Hepatocyte (in vitro differentiated cells): Measurements from ENCODE around the gene TP63. TPM values are rescaled to one million over a fixed set of nuclear protein-coding genes. Genes with fewer than 3 reads are reported as not detected.

Source experiments
- DNase-seq: peaks from one replicate; pipeline ENCODE4 v3.0.0-alpha.2; 2016; ENCODE audit warnings: low spot score
- H2AFZ ChIP-seq: fragments of 200-600 bp; sonication (generic); 2 replicates; pipeline ENCODE4 v1.6.0; 2016; ENCODE audit warnings: antibody characterized with exemption, mild to moderate bottlenecking
- H3K27ac ChIP-seq: fragments of 200-600 bp; sonication (generic); 2 replicates; pipeline ENCODE4 v1.5.1; 2016; ENCODE audit warnings: mild to moderate bottlenecking
- H3K27me3 ChIP-seq: fragments of 200-600 bp; sonication (generic); 2 replicates; pipeline ENCODE4 v1.6.1; 2016
- H3K36me3 ChIP-seq: fragments of 200-600 bp; sonication (generic); replicated peaks from 2 replicates; pipeline ENCODE4 v1.5.1; 2016; ENCODE audit warnings: low read depth; ENCODE audit not compliant: insufficient read depth
- H3K4me1 ChIP-seq: fragments of 200-600 bp; sonication (generic); 2 replicates; pipeline ENCODE4 v1.5.1; 2016; ENCODE audit warnings: mild to moderate bottlenecking, moderate library complexity; ENCODE audit not compliant: insufficient read depth
- H3K4me2 ChIP-seq: fragments of 200-600 bp; sonication (generic); 2 replicates; pipeline ENCODE4 v1.6.0; 2016
- H3K4me3 ChIP-seq: fragments of 200-600 bp; sonication (generic); 2 replicates; pipeline ENCODE4 v1.5.1; 2016; ENCODE audit warnings: mild to moderate bottlenecking
- H3K79me2 ChIP-seq: fragments of 200-600 bp; sonication (generic); 2 replicates; pipeline ENCODE4 v1.6.0; 2017; ENCODE audit warnings: mild to moderate bottlenecking
- H3K9me2 ChIP-seq: fragments of 200-600 bp; sonication (generic); replicated peaks from 2 replicates; pipeline ENCODE4 v1.6.0; 2017; ENCODE audit warnings: mild to moderate bottlenecking; ENCODE audit not compliant: insufficient read depth
- H3K9me3 ChIP-seq: fragments of 200-600 bp; sonication (generic); 2 replicates; pipeline ENCODE4 v1.5.1; 2016; ENCODE audit warnings: low read depth, mild to moderate bottlenecking
- H4K20me1 ChIP-seq: fragments of 200-600 bp; sonication (generic); 2 replicates; pipeline ENCODE4 v1.6.0; 2016; ENCODE audit warnings: mild to moderate bottlenecking; ENCODE audit not compliant: insufficient read depth, poor library complexity, severe bottlenecking
- EZH2 ChIP-seq: fragments of 200-600 bp; sonication (generic); IDR thresholded peaks from 2 replicates; pipeline ENCODE4 v1.6.1; 2016; ENCODE audit warnings: antibody characterized with exemption, mild to moderate bottlenecking, borderline replicate concordance
- EZH2phosphoT487 ChIP-seq: fragments of 200-600 bp; sonication (generic); IDR thresholded peaks from one replicate; pipeline ENCODE4 v1.6.1; 2018; ENCODE audit warnings: antibody characterized with exemption, mild to moderate bottlenecking, low read depth, moderate library complexity; ENCODE audit not compliant: unreplicated experiment, severe bottlenecking
- WGBS: methylation state at CpG from one replicate; pipeline ENCODE4 v1.1.6; 2016; ENCODE audit warnings: low lambda C conversion rate; ENCODE audit errors: missing lambda C conversion rate; 5-methylcytosine and 5-hydroxymethylcytosine counted together
- polyA plus RNA-seq: library from polyadenylated mRNA; unstranded; fragments of >200 nt; fragmentation: Nextera tagmentation; extraction: Ambion mirVana; gene quantifications from 2 replicates; pipeline ENCODE4 v1.2.1, GENCODE V29; 2016
- total RNA-seq: library from RNA; depleted of rRNA; stranded (reverse); fragments of >200 nt; gene quantifications from 2 replicates; pipeline ENCODE4 v1.2.3, GENCODE V29; 2014
- TF ChIP-seq, protein P1 (sequence below): fragments of 200-600 bp; sonication (generic); IDR thresholded peaks from 2 replicates; pipeline ENCODE4 v1.5.1; 2016; ENCODE audit warnings: antibody characterized with exemption, mild to moderate bottlenecking; ENCODE audit not compliant: poor library complexity

Gene TP63
- total and polyA plus RNA-seq, 2 experiments from 2014 or later: 1.9 to 2.4 TPM

DNA sequence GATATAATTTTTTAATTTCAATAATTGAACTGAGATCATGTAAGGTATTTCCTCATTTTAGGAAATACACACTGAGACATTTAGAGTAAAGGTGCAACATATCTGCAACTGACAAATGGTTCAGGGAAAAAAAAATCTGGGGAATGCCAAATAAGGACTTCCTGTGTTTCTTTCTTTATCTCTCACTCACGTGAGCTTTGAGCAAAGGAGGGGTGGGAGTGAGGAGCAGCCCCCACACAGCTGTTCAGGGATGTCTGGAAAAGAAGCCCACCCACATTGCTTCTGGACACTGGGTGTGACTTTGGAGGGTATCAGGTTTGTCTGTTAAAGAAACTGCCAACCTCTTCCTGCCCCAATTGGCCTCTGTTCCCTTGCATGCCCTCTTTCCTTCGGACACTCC is 5.6 kb upstream of the TP63 start:
- H3K4me3 ChIP-seq: no peak overlapping the region
- no peaks in the 10 kb centered on the region for H3K79me2 ChIP-seq
- H3K4me2 ChIP-seq: no peak overlapping the region
- TF ChIP-seq EZH2: no peak
- TF ChIP-seq, protein P1, sequence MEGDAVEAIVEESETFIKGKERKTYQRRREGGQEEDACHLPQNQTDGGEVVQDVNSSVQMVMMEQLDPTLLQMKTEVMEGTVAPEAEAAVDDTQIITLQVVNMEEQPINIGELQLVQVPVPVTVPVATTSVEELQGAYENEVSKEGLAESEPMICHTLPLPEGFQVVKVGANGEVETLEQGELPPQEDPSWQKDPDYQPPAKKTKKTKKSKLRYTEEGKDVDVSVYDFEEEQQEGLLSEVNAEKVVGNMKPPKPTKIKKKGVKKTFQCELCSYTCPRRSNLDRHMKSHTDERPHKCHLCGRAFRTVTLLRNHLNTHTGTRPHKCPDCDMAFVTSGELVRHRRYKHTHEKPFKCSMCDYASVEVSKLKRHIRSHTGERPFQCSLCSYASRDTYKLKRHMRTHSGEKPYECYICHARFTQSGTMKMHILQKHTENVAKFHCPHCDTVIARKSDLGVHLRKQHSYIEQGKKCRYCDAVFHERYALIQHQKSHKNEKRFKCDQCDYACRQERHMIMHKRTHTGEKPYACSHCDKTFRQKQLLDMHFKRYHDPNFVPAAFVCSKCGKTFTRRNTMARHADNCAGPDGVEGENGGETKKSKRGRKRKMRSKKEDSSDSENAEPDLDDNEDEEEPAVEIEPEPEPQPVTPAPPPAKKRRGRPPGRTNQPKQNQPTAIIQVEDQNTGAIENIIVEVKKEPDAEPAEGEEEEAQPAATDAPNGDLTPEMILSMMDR: no peak
- H3K27ac ChIP-seq: no peak overlapping the region
- no peak overlapping the region for H2AFZ ChIP-seq
- H3K27me3 ChIP-seq: no peaks in the 10 kb centered on the region
- H3K9me3 ChIP-seq: no peaks in the 10 kb centered on the region
- H4K20me1 ChIP-seq: no peaks in the 10 kb centered on the region
- no peak for DNase-seq
- WGBS: 16% methylated on average over 2 of the region's 2 CpGs
- no peaks in the 10 kb centered on the region for H3K4me1 ChIP-seq
- H3K9me2 ChIP-seq: no peaks in the 10 kb centered on the region
- no peaks in the 10 kb centered on the region for H3K36me3 ChIP-seq

DNA sequence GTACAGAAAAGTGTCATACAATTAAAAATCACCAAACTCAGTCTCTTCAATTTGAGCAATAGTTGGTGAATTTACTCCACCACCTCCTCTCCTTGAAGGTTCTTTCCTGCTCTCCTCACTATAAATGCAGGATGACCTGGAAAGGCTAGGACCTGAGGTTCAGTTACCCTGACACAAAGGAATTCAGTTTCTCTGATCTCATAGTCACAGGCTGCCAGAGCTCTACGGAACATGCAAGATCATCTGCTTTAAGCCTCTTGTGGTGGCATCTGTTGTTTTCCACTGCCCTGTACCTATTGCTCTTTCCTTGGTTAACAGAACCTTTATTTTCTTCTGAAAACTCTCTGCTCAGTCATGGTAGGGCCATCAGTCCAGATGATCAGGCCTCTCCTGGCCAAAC is 4.9 kb upstream of the TP63 start:
- H3K9me3 ChIP-seq: no peaks in the 10 kb centered on the region
- H3K4me3 ChIP-seq: no peak overlapping the region
- H4K20me1 ChIP-seq: no peaks in the 10 kb centered on the region
- no peak overlapping the region for H2AFZ ChIP-seq
- no peak overlapping the region for H3K4me2 ChIP-seq
- no peaks in the 10 kb centered on the region for H3K79me2 ChIP-seq
- no peaks in the 10 kb centered on the region for H3K4me1 ChIP-seq
- no peak overlapping the region for H3K27ac ChIP-seq
- DNase-seq: no peak
- TF ChIP-seq EZH2phosphoT487: no peak
- no peak for TF ChIP-seq EZH2
- TF ChIP-seq, protein P1: no peak
- WGBS: 70% methylated on average over 1 of the region's 1 CpG
- no peaks in the 10 kb centered on the region for H3K36me3 ChIP-seq
- no peaks in the 10 kb centered on the region for H3K9me2 ChIP-seq
- no peaks in the 10 kb centered on the region for H3K27me3 ChIP-seq

- no peaks in the 10 kb centered on the region for H3K79me2 ChIP-seq
- H3K4me1 ChIP-seq: no peaks in the 10 kb centered on the region
- no peaks in the 10 kb centered on the region for H3K36me3 ChIP-seq
- H4K20me1 ChIP-seq: no peaks in the 10 kb centered on the region
- H3K27ac ChIP-seq: no peak overlapping the region
- no peaks in the 10 kb centered on the region for H3K9me2 ChIP-seq
- no peak for TF ChIP-seq EZH2phosphoT487
- TF ChIP-seq, protein P1: no peak
- no peak for TF ChIP-seq EZH2
- WGBS: 84% methylated on average over 3 of the region's 3 CpGs
- no peak overlapping the region for H2AFZ ChIP-seq
- H3K4me2 ChIP-seq: no peak overlapping the region
- DNase-seq: no peak
- no peaks in the 10 kb centered on the region for H3K9me3 ChIP-seq
- H3K4me3 ChIP-seq: no peak overlapping the region
- no peaks in the 10 kb centered on the region for H3K27me3 ChIP-seq
These were observed 1.3 kb upstream of the TP63 start for GRCh38 chr3:189629803-189630455.
